HG02678 (cell line): ENCODE measurements around the gene IL17RD.

Experiments used
- ATAC-seq: cut with Tn5 transposase; IDR thresholded peaks from one replicate; pipeline ENCODE4 v1.9.1; 2021; ENCODE audit warnings: mild to moderate bottlenecking, moderate library complexity; ENCODE audit not compliant: unreplicated experiment

IL17RD gene

GRCh38 chr3:57069503-57069902 lies 95.7 kb downstream of the IL17RD start:
- no peak for ATAC-seq

GRCh38 chr3:57068437-57069089 lies 96.6 kb downstream of the IL17RD start:
- ATAC-seq = peak; percentile 99

DNA sequence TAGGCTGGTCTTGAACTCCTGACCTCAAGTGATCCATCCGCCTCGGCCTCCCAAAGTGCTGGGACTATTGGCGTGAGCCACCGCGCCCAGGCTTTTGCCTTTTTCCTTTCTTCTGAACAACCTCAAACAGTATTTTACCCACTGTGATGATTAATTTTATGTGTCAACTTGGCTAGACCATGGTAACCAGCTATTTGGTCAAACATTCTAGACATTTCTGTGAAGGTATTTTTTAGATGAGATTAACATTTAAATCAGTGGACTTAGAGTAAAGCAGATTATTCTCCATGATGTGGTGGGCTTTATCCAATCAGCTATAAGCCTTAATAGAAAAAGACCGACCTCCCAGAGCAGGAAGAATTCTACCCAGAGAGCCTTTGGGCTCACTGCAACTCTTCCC lies 98.7 kb downstream of the IL17RD start:
- no peak for ATAC-seq

- ATAC-seq = no peak
These were observed 99.6 kb downstream of the IL17RD start for GRCh38 chr3:57065588-57065987.

DNA sequence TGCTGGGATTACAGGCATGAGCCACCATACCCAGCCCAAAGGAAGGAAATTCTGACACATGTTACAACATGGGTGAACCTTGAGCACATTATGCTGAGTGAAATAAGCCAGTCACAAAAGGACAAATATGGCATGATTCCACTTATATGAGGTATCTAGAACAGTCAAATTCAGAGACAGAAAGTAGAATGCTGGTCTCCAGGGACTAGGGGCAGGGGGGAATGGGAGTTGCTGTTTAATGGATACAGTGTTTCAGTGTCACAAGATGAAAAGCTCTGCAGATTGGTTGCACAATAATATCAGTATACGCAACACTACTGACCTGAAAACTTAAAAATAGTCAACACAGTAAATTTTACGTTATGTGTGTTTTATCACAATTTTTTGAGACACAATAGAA lies 100.6 kb downstream of the IL17RD start:
- no peak for ATAC-seq

DNA sequence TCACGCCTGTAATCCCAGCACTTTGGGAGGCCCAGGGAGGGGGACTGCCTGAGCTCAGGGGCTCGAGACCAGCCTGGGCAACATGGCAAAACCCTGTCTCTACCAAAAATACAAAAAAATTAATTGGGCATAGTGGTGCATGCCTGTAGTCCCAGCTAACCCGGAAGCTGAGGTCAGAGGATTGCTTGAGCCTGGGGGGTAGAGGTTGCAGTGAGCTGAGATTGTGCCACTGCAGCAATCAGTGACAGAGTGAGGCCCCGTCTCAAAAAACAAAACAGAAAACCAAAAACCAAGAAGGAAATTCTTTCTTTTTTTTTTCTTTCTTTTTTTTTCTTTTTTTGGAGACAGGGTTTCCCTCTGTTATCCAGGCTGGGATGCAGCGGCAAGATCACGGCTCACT lies 101.2 kb downstream of the IL17RD start:
- no peak for ATAC-seq

GRCh38 chr3:57063032-57063431 lies 102.1 kb downstream of the IL17RD start:
- ATAC-seq = no peak

DNA sequence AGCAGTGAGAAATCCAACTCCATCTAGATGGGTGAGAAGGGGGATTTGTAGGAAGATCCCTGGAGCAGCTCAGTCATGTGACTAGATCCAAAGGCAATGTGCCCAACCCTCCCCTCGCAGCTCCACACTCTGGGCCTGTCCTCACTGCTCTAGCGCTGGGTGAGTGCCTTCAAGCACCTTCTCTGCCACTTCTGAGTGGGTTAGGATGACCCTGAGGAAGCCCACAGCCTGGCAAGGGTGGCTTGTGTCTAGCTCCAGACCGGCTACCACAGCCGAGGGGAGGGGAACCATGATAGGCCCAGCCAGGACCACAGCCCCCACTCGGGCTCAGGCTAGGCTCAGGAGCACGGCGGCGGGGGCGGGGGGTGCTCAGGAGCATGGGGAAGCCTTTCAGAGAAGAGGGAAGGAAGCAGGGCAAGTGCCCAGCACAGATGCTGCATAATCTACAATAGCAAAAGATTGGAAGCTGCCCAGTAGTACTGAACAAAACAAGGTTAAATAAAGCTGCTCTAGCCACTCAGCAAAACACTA lies 103.0 kb downstream of the IL17RD start:
- no peak for ATAC-seq

GRCh38 chr3:57061556-57061955 lies 103.6 kb downstream of the IL17RD start:
- no peak for ATAC-seq

- no peak for ATAC-seq
These were observed 104.9 kb downstream of the IL17RD start, which contains the start of gene SPATA12 for GRCh38 chr3:57060089-57060821. SPATA12 (plus strand) TSS chr3:57060664; CDS start chr3:57073695, 13,031 bp downstream.

- no peak for ATAC-seq
These were observed 105.7 kb downstream of the IL17RD start for GRCh38 chr3:57059411-57059810.

- ATAC-seq = no peak
These were observed 107.8 kb downstream of the IL17RD start for GRCh38 chr3:57057351-57057750.

DNA sequence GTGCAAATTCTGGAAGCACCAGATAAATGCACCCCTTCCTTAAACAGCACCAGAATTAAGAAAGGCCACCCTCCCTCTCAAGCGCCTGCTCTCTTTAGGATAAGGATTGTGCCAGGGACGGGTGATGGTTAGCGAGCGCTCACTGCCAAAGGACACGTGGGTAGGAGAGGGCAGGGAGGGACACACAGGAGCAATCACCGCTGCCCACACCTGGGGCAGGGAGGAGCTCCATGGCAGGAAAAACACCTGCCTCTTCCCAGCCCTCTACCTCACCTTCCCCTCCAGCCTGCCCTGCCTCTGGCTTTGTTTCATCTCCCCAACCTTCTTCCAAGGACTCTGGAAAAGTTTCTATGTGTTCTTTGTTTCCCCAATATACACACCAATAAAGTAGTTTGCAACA lies 112.0 kb downstream of the IL17RD start:
- ATAC-seq = no peak

GRCh38 chr3:57052662-57053061 lies 112.5 kb downstream of the IL17RD start:
- ATAC-seq = no peak

DNA sequence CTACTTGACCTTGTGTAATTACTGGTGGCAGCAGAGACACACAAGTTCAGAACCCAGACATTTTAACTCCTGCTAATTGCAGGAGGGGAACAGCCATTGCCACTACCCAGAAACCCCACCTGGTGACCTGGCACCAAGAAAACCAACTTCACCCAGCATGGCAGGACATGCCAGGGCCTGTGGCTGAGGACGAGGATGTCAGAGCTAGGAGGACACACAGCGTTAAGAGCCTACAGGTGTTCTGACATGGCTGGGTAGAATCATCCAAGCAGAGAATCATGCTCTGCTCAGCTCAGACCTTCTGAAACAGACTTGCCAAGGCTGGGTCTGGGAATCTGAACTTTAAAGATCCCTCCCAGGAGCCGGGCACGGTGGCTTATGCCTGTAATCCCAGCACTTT lies 116.4 kb downstream of the IL17RD start:
- ATAC-seq = no peak

DNA sequence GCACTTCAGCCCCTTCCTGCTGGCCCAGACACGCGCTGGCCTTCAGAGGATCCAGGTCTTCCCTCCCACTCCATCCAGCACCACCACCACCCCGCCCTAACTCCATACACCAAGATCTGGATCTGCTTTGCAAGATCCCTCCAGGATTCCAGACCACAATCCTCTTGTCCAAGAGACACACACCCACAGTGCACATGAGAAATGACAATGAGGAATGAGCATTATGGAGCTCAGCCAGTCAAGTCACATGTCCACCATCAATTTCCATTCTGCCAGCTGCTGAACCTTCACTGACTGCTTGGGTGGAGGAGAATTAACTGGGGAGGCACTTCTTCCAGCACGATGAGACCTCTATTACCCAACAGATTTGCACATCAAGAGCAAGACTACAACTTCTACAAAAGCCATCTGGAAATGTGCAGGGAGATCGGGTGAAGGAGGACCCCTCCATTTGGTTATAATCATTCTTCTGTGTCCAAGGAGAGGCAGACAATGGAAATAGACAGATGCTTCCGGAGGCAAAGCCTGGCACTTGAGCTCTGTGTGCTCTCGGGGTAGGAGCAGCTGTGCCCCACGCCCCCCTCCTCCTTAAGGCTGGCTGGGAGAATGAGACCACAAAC lies 117.0 kb downstream of the IL17RD start:
- no peak for ATAC-seq

DNA sequence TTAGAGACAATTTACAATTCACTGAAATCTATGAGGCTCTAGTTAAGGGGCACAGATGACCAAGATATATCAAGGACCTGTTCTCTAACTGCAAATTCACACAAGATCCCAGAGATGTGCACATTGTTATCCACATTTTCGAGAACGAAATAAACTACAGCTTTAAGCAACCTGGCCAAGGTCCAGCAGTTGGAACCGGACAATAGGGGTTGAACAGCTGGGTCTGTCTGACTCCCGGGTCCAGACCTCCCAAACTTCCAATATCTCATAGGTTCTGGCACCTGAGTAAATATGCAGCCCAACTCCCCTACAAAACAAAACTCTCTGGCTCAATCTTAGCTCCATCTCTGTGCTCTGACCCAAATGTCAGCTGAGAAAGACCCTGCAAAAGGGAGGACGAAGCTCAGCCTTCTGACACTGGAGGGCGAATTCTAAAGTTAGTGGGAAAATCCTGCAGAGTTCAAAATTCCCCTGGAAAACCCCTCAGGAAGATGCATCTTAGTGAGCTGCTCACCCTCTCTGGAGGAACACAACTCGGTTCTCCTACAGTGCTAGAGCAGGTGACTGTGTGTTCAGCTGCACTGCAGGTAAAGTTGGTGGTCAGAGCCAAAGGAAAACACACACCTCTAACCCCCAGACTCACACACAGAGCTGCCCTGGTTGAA lies 118.9 kb downstream of the IL17RD start:
- no peak for ATAC-seq

DNA sequence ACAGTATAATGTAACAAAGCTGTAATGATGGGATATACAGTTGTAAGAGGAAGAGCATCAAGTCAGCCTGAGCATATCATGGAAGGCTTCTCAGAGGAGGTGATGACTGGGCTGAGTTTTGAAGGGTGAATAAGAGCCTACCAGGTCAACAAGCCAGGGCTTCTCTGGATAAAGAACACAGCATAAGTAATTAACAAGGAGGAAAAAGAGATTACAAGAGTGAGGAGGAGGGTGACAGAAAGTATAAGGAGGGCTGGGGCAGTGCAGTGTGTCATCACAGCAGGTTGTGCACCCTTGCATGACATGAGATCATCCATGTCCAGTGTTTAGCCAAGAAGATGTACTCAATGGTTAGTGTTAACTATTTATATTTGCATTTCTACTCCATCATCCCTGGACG lies 121.6 kb downstream of the IL17RD start:
- no peak for ATAC-seq

DNA sequence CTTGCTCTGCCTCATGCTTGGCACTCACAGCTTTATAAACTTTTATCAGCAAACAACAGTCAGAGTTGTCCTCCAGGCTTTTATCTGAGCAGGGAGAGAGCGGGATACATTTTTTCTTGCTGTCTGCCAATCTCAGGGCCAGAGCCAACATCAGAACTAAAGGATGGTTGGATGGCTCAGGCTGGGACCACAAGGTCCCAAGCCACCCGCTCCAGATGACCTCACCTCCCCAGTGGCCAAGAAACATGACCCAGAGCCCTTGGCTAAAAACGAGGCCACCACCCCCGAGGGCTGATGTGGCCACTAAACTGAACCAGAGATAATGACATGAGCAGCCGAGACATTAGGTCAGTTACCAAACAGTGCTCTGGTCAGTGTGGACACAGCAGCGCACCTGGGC lies 123.5 kb downstream of the IL17RD start:
- ATAC-seq = no peak
